ENCODE data around the gene ELN.

ELN gene

GRCh38 chr7:74053589-74054186 is 25.7 kb downstream of the ELN start:
- no peak for DNase-seq (ENCODE audit: low read depth)
- H3K4me3 ChIP-seq (ENCODE audit: low read depth, low read length) = no peak overlapping the region
- TF ChIP-seq, protein P1, sequence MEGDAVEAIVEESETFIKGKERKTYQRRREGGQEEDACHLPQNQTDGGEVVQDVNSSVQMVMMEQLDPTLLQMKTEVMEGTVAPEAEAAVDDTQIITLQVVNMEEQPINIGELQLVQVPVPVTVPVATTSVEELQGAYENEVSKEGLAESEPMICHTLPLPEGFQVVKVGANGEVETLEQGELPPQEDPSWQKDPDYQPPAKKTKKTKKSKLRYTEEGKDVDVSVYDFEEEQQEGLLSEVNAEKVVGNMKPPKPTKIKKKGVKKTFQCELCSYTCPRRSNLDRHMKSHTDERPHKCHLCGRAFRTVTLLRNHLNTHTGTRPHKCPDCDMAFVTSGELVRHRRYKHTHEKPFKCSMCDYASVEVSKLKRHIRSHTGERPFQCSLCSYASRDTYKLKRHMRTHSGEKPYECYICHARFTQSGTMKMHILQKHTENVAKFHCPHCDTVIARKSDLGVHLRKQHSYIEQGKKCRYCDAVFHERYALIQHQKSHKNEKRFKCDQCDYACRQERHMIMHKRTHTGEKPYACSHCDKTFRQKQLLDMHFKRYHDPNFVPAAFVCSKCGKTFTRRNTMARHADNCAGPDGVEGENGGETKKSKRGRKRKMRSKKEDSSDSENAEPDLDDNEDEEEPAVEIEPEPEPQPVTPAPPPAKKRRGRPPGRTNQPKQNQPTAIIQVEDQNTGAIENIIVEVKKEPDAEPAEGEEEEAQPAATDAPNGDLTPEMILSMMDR (IDR thresholded peaks at IDR 0.05; ENCODE audit: low read depth, low read length, missing control alignments) = no peak

GRCh38 chr7:74056096-74056915 is 28.3 kb downstream of the ELN start:
- TF ChIP-seq, protein P1 (IDR thresholded peaks at IDR 0.05; ENCODE audit: low read depth, low read length, missing control alignments) = no peak
- H3K4me3 ChIP-seq (ENCODE audit: low read depth, low read length) = no peak overlapping the region
- DNase-seq (ENCODE audit: low read depth) = no peak

- no peak overlapping the region for H3K4me3 ChIP-seq (ENCODE audit: low read depth, low read length)
- TF ChIP-seq, protein P1 (IDR thresholded peaks at IDR 0.05; ENCODE audit: low read depth, low read length, missing control alignments) = no peak
- no peak for DNase-seq (ENCODE audit: low read depth)
Observed at GRCh38 chr7:74057216-74057925, 29.4 kb downstream of the ELN start.

GRCh38 chr7:74057987-74058386 is 30.0 kb downstream of the ELN start:
- TF ChIP-seq, protein P1 (IDR thresholded peaks at IDR 0.05; ENCODE audit: low read depth, low read length, missing control alignments) = no peak
- H3K4me3 ChIP-seq (ENCODE audit: low read depth, low read length) = no peak overlapping the region
- DNase-seq (ENCODE audit: low read depth) = no peak

GRCh38 chr7:74058486-74058885 is 30.5 kb downstream of the ELN start:
- no peak overlapping the region for H3K4me3 ChIP-seq (ENCODE audit: low read depth, low read length)
- DNase-seq (ENCODE audit: low read depth) = no peak
- TF ChIP-seq, protein P1 (IDR thresholded peaks at IDR 0.05; ENCODE audit: low read depth, low read length, missing control alignments) = no peak

DNA sequence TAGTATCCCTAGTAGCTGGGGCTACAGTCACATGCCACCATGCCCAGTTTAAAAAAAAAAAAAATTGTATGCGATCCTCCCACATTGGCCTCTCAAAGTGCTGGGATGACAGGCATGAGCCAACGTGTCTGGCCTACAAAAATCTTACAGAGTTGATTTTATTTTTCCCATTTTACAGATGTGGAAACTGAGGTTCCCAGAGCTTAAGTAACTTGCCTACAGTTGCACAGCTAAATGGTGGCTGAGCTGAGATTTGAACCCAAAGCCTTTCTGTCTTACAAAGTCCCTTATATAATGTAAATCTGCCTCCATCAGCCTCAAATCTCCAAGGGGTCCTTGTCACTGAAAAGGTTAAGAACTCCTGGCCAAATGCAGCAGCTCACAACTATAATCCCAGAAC is 31.1 kb downstream of the ELN start:
- H3K4me3 ChIP-seq (ENCODE audit: low read depth, low read length) = no peak overlapping the region
- DNase-seq (ENCODE audit: low read depth) = no peak
- TF ChIP-seq, protein P1 (IDR thresholded peaks at IDR 0.05; ENCODE audit: low read depth, low read length, missing control alignments) = no peak
